Occipital lobe (tissue), 2 donors: ENCODE results near the gene ZNF154. TPM values are rescaled to one million over a fixed set of nuclear protein-coding genes. Genes with fewer than 3 reads are reported as not detected.
A peak's percentile ranks its signal among the peaks of the same experiment; 100 is the strongest.
"Not testable (repeated sequence)": the region's sequence is repeated elsewhere in the genome, so short reads cannot be mapped to it uniquely, and the experiment has no call there.

Experiments used
- DNase-seq: peaks from one replicate; lab custom pipeline; 2025; lab: John Stamatoyannopoulos, UW
- total RNA-seq: library from RNA; depleted of rRNA; stranded (reverse); fragments of >200 nt; gene quantifications from one replicate; pipeline ENCODE4 v1.2.3, GENCODE V29; 2014

ZNF154 gene
- total RNA-seq, result 42.7 TPM

DNA sequence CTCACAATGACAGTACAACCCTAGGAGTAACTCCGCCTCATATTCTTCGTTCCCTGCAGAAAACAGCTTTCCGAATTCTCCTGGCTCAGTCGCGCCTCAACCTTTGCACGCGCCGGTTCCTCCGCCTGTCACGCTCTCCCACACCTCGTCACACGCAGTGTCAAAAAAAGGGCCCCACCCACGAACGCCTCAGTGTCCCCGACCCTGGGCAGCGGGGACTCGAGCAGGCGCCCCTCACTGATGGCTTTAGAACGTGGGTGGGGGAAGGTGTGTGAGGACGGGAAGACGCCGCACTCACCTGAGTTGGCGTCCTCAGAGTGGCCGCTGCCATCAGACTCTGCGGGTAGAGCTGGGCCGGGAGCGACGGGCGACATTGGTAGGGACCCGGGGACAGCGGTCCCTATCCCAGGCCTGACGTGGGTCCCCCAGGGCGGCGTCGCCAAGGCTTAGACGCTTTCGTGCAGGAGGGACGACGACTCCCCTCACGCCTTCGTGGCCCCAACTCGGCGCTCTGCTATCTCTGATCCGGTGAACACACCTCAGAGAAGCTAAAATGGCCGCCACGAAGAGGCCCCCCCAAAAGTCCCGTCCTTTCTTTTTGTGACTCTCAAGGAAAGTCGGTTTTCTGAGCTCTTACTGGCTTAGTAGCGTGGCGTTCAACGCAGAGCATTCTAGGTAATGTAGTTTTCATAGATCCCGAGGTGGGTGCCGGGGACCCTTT is at the start of gene ZNF154:
Gene ZNF154 (minus strand): TSS at position 564 of the 721 bp plus-strand sequence. CDS start 233 bp downstream, at position 331.
- DNase-seq, result peak; percentile 70

DNA sequence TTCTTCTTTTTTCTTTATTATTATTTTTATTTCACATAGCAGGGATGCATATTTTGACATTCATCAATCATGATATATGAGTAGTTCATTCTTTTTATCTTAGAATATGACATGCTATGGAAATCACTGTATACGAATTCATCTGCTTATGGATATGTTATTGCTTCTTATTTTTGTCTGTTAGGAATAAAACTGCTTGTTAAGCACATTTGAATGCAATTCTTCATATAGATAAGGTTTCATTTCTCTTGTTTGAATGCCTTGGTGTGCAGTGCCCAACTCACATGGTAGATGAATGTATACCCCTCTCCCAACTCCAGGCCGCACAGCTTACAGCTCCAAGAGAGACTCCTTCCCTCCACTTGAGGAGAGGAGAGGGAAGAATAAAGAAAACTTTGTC is 48.9 kb upstream of the ZNF154 start:
- no peak for DNase-seq

GRCh38 chr19:57755031-57755430 is 46.0 kb upstream of the ZNF154 start:
- DNase-seq, result no peak

- DNase-seq, result no peak
These were observed 45.2 kb upstream of the ZNF154 start for GRCh38 chr19:57754091-57754673.

DNA sequence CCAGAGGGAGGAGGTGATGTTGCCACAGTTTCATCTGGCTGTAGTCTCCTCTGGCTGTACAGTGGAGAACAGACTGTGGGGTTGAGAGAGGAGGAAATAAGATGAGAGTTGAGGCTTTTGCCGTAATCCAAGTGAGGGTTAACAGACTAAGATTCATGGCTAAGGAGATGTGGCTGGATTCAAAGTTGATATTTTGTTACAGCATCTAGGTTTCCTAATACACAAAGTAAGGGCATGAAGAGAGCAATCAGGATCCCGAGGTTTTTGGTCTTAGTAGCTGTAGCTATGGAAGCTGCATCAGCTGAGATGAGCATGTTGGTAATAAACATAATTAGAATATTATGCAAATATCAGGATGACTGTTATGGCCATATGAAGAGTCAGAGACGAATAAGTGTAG is 39.0 kb upstream of the ZNF154 start:
- DNase-seq, result no peak

GRCh38 chr19:57747472-57747807 is 38.4 kb upstream of the ZNF154 start:
- DNase-seq, result no peak

DNA sequence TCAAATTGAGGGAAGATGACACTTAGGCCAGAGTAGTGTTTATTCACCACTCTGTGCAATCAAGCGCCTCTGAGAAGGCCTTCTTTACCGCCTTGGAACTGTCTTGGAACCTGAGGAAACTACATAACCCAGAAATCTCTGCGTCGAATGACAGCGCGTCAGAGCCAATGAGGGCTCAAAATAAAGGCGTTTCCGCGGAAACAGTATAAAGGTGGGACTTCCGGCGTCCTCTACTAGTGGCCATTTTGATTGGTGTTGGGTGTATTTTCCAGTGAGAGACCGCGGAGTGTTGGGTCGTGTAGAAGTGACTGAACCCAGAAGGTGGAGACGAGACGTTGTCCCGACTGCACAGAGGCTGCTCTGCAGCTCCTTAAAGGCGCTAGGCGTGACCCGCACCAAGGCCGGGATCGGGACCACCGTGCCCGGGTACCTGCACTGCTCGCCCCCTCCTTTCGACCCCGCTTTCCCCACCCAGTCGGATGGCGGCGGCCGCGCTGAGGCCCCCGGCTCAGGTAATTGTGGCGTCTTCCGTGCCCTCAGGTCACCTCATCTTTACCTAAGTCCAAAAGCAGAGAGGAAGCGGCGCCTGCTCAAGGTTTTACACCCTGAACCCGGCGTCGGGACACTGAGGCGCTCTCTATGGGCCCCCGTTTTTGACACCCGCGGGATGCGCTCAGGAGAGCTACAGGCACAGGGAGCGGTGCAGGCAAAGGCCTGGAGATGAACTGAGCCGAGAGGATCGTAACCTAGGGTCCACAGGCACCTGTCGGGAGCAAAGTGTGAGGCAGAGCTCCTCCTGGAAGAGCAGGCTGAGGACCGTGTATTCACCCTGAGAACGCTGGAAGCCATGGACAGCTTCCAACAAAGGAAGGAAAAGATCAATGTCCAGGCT is 37.8 kb upstream of the ZNF154 start, which contains the start of gene ZNF776:
Gene ZNF776 (plus strand): TSS at position 236 of the 892 bp plus-strand sequence. CDS start 244 bp downstream, at position 480.
- peak; percentile 84 for DNase-seq

DNA sequence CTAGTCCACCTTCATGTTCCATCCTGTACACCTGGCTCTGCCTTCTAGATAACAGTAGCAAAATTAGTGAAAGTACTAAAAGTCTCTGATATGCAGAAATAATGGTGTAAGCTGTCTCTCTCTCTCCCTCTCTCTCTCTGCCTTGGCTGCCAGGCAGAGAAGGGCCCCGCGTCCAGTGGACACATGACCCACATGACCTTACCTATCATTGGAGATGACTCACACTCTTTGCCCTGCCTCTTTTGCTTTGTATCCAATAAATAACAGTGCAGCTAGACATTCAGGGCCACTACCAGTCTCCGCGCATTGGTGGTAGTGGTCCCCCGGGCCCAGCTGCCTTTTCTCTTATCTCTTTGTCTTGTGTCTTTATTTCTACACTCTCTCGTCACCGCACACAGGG is 29.8 kb upstream of the ZNF154 start:
- not testable (repeated sequence) for DNase-seq

GRCh38 chr19:57738320-57738719 is 29.3 kb upstream of the ZNF154 start:
- not testable (repeated sequence) for DNase-seq

DNA sequence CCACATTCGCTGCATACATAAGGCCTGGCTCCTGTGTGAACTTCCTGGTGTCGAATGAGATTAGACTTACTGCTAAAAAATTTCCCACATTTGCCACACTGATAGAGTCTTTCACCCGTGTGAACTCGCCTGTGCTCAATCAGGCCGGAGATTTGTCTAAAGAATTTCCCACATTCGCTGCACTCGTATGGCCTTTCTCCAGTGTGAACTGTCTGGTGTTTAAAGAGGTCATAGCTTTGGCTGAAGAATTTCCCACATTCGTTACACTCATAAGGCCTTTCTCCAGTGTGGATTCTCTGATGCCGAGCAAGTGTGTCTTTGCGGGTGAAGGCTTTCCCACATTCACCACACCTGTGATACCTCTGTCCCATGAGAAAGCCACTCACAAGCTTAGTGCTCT is 11.9 kb upstream of the ZNF154 start:
- no peak for DNase-seq

- DNase-seq, result no peak
These were observed 11.0 kb upstream of the ZNF154 start for GRCh38 chr19:57719901-57720519.

DNA sequence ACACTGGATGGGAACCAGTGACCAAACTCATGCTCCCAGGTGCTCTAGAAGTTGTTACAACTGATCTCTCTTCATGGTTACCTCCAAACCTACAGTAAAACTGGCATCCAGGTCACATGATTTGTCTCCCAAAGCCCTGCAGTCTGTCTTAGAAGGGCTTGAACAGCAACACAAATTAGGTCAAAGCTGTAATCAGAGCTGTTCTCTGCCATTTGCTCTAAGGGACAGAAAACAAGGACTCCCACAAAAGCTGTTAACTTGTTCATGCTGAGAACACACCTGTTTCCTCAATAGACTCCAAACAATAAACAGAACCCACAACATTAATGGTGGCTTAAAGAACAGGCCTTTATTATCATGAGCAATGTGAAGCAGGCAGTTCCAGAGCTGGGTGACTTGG is 10.4 kb upstream of the ZNF154 start:
- no peak for DNase-seq

- DNase-seq, result no peak
These were observed 3.2 kb upstream of the ZNF154 start for GRCh38 chr19:57712222-57712621.

DNA sequence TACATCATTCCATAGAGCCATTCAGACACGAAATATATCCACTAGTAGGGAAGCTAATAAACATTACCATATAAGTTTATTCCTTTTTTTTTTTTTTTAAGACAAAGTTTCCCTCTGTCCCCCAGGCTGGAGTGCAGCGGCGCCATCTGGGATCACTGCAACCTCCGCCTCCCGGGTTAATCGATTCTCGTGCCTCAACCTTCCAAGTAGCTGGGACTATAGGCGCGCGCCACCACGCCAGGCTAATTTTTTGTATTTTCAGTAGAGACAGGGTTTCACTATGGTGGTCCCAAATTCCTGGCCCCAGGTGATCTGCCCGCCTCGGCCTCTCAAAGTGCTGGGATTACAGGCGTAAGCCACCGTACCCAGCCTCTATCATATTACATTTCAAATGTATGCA is 612 bp upstream of the ZNF154 start:
- no peak for DNase-seq

GRCh38 chr19:57706346-57706745 is 2.7 kb downstream of the ZNF154 start:
- no peak for DNase-seq

DNA sequence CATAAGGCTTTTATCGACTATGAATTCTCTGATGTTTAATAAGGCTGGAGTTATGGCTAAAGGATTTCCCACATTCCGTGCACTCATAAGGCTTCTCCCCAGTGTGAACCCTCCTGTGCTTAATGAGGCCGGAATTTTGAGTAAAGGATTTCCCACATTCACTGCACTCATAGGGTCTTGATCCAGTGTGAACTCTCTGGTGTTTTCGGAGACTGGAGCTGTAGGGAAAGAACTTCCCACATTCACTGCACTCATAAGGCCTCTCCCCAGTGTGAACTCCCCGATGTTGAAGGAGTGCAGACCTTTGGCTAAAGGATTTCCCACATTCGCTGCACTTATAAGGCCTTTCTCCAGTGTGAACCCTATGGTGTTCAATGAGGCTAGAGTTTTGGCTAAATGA is 7.4 kb downstream of the ZNF154 start:
- DNase-seq, result no peak

DNA sequence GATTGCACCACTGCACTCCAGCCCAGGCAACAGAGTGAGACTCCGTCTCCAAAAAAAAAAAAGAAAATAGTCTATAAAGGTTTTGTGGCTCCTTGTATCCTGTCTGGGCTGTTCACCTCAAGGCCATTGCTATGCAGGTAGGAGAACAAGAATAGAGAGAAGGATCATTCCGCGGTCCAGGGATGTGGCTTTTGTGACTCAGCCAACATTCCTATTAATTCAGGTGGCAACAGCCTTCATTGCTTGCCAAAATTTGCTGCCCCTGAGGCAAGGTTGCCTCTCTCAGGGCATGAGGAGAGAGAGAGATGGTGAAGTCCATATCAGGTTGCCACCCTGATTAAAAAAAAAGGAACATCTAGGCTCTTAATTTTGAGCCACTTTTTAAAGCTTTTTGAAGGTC is 19.3 kb downstream of the ZNF154 start:
- no peak for DNase-seq

DNA sequence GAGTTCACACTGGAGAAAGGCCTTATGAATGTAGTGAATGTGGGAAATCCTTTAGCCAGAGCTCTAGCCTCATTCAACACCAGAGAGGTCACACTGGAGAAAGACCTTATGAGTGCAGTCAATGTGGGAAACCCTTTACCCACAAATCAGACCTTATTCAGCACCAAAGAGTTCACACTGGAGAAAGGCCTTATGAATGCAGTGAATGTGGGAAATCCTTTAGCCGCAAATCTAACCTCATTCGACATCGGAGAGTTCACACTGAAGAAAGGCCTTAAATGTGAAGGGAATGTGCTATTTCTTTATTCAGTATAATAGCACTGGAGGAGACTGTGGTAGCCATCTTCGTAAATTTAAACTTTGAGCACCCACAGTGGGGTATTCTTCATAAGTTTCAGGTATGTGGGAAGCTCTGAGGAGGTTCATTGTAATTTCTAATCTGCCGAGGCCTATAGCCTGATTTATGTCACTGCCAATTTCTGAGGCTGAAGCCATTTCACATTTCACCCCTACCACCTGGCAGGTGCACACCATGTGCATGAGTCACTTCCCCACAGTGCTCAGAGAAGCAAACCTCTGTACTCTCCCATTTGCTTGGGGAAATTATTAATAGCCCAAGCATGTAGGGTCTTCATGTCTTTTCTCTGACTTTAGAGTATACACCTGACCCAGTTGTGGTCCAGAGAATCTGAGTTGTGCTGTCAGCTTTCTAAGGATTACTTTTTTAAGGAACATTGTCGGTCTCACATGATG is 20.8 kb downstream of the ZNF154 start:
- no peak for DNase-seq

- no peak for DNase-seq
These were observed 21.5 kb downstream of the ZNF154 start for GRCh38 chr19:57687363-57688010.

GRCh38 chr19:57686727-57687126 is 22.3 kb downstream of the ZNF154 start:
- no peak for DNase-seq
